ENCODE results near the gene FHIP2A.

DNA sequence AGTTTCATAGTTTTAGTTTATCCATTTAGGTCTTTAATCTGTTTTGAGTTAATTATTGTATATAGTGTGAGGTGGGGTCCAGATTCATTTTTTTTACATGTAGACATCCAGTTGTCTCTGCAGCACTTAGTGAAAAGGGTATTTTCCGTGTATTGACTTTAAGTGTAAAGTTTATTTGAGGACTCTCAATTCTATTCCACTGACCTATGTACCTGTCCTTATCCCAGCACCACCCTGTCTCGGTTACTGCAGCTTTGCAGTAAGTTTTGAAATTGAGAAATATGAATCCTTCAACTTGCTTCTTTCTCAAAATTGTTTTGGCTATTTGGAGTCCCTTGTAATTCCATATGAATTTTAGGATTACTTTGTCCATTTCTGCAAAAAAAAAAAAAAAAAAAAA lies 29.8 kb downstream of the FHIP2A start:
- TF ChIP-seq ZNF384 (IDR thresholded peaks at IDR 0.05) (no peak), FOXK2 (IDR thresholded peaks at IDR 0.05) (no peak), L3MBTL2 (conservative IDR thresholded peaks at IDR 0.05) (no peak), BHLHE40 (IDR thresholded peaks at IDR 0.05; ENCODE audit: borderline replicate concordance) (no peak), NFRKB (IDR thresholded peaks at IDR 0.05) (no peak), FOXA1 (IDR thresholded peaks at IDR 0.05) (no peak), SP1 (IDR thresholded peaks at IDR 0.05) (no peak), ARNT (IDR thresholded peaks at IDR 0.05) (no peak), SUZ12 (IDR thresholded peaks at IDR 0.05) (no peak), CTBP1 (IDR thresholded peaks at IDR 0.05; ENCODE audit: borderline replicate concordance) (no peak), FOXM1 (IDR thresholded peaks at IDR 0.05; ENCODE audit: borderline replicate concordance) (no peak), TARDBP (IDR thresholded peaks at IDR 0.05) (no peak)
